Left colon (tissue), 2 donors: Measurements from ENCODE around the gene EMC6. TPM values are rescaled to one million over a fixed set of nuclear protein-coding genes. Genes with fewer than 3 reads are reported as not detected.
A peak's percentile ranks its signal among the peaks of the same experiment; 100 is the strongest.

Experiments used
- ATAC-seq: fragments of 200-7000 bp; cut with Tn5 transposase; one replicate; pipeline ENCODE4 v1.9.1; 2020; ENCODE audit warnings: mild to moderate bottlenecking, moderate library complexity
- DNase-seq, 2 donors: peaks; one replicate each; pipeline ENCODE4 v3.0.0-alpha.2; 2020
- intact Hi-C, 2 donors: fragments of 100-400 bp; cut with DNase I in 1 of 2; cut with micrococcal nuclease in 1 of 2; formaldehyde crosslinking; loops; one replicate each; pipeline versions ENCODE4 v1.11.2 to v1.14.0; 2022; cut with DNase I, micrococcal nuclease
- total RNA-seq, 2 donors: library from RNA; stranded (reverse); fragmentation: NEBNext Ultra II Directional; extraction: Animal tissue kit (Norgen Biotek cat#: 25700); gene quantifications; one replicate each; pipeline ENCODE4 v1.2.1, GENCODE V29; 2021
- donor health status: DM: no; HTN: no; CAD: no.
- donor health status: DM: yes; HTN: yes; CAD: no.

Gene EMC6
- total RNA-seq, 2 donors from 2014 or later: 29.7 to 36.0 TPM

GRCh38 chr17:3678095-3678820 lies 9.6 kb downstream of the EMC6 start:
- ATAC-seq (no peak), DNase-seq (no peak)
- intact Hi-C loops: no loop called here

- ATAC-seq (no peak), DNase-seq (no peak)
- intact Hi-C loops: no loop called here
Observed at GRCh38 chr17:3678821-3679530, 10.4 kb downstream of the EMC6 start.

GRCh38 chr17:3679531-3680126 lies 11.0 kb downstream of the EMC6 start:
- DNase-seq: no peak
- ATAC-seq: peak; percentile 59
- intact Hi-C loops: no loop called here

DNA sequence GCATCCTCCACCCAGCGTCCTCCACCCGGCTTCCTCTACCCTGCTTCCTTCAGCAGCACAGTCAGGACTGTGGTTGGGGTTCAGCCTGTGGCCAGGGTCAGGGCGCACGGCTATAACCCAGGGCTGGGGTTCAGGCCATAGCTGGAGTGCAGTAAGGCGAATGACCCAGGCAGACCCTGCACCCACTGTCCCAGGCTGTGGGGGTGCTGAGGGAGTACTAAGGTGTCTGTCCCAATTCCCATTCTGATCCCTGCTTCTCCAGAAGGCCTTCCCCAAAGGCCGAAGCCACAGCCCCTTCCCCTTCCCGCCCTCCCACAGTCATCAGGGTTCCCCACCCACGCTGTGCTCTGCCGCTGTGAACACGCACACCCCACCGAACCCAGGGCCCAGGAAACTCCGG lies 12.4 kb downstream of the EMC6 start:
- intact Hi-C loops: no loop called here
- DNase-seq: no peak
- no peak for ATAC-seq

DNA sequence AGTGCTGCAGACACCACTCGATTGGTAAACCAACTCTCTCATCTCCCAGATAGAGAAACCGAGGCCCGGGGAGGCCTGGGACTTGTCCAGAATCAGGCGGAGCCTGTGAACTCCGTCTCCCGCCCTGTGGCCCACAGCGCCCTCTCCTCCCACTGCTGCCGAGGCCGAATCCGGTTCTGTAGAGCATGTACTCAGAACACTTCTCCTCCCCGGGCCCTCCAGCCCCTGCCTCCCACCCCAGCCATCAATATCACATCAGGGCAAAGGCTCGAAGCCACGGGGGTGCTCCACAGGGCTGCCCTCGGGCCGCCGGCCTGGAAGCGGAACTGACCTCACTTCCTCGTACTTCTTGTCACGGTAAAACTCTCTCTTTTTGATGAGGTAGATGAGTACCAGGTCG lies 13.0 kb downstream of the EMC6 start:
- ATAC-seq (no peak), DNase-seq (no peak)
- intact Hi-C loops: no loop called here

DNA sequence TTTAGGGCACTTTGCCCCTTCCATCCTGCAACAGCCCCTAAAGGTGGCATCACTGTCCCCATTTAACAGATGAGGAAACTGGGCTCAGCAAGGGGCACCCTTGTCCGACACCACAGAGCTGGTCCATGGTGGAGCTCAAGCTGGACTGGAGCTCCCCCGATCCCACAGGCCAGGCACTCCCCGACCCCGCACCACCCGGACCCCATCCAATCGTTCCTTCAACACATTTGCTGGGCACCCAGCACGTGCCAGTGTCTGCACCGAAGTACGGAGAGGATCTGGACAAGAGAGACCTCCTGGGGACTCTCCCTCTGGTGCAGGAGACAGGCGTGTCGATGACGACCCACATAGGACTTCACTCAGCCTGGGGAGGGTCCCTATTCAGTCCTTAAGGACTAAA lies 13.4 kb downstream of the EMC6 start:
- ATAC-seq: no peak
- DNase-seq: no peak
- intact Hi-C loops: no loop called here

DNA sequence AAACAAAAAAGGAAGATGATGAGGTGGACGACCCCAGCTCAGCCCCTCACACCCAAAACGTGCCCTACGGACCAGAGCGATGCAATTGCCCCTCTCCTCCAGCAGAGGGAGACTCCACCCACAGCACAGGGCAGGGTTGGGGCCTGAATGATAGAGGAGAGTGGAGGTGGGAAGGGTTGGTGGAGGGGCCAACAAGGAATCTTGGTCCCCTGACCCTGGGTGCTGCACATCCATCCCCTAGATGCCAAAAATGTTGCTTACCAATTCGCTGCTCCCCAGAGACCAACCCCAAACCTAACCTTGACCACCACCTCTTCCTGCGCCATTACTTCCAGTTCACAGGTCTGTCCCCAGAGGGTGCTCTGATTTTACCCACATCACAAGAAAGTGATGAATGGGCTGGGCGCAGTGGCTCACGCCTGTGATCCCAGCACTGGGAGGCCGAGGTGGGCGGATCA lies 14.5 kb downstream of the EMC6 start:
- DNase-seq: peak in 1 of 2 donors; percentile 43
- peak; percentile 78 for ATAC-seq
- intact Hi-C loops: no loop called here

DNA sequence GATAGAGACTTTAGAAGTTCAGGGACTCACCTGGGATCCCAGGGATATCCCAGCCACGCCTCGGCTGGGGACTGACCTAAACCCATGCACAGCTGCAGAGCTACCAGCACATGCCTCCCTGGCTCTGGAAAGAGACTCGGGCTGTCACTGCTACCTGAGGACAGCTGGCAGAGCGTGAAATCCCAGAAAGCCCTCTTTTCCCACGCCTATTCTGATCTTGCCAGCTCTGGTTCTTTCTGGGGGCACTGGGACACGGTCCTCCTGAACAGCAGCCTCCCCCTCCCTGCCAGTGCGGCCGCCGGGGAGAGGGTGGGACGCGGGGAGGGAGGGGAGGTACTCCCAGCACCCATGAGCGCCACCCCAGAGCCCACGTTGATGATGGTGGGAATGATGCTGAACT lies 16.6 kb downstream of the EMC6 start:
- intact Hi-C loops: no loop called here
- ATAC-seq (no peak), DNase-seq (no peak)

DNA sequence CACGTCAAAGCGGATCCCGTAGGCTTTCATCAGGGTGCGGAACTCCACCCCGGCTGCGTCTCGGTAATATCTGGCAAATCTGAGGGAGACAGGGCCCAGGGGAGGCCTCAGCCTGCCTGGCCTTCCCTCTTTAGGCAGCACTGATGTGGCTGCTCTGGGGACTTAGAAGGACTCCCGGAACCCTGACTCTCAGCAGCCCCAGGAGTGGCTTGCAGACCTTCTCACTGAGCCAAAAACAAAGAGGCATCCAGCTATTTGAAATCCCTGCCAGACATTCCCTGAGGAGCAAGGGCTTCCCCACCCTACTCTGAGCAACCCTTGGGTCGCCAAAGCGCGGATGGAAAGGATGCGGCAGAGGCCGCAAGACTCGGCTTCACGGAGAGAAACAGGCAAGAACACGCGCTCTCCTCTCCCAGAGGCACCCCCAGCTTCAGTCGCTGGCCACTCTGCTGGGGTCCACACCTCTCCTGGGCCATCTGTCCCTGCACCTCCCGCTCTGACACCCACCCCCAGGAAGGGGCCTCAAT lies 19.5 kb downstream of the EMC6 start:
- intact Hi-C loops: no loop called here
- ATAC-seq: no peak
- no peak for DNase-seq

DNA sequence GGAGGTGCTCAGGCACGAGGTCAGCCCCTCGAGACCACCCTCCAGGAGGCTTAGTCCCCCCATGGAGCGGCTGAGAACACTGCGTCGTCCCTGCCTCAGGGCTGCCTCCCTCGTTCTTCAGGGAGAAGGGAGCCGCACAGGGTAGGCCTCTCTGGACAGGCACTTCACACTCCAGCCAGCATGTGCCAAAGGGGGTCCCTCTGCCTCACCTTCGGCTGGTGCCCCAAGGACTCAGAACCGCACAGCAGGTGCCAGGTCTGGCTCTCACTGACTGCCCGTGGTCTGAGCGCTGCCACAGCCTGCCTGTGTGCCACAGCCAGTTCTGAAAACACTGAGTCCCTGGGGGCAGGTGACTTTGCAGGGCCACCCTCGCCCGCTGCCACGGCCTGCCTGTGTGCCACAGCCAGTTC lies 20.2 kb downstream of the EMC6 start:
- ATAC-seq (no peak), DNase-seq (no peak)
- intact Hi-C loops: no loop called here

DNA sequence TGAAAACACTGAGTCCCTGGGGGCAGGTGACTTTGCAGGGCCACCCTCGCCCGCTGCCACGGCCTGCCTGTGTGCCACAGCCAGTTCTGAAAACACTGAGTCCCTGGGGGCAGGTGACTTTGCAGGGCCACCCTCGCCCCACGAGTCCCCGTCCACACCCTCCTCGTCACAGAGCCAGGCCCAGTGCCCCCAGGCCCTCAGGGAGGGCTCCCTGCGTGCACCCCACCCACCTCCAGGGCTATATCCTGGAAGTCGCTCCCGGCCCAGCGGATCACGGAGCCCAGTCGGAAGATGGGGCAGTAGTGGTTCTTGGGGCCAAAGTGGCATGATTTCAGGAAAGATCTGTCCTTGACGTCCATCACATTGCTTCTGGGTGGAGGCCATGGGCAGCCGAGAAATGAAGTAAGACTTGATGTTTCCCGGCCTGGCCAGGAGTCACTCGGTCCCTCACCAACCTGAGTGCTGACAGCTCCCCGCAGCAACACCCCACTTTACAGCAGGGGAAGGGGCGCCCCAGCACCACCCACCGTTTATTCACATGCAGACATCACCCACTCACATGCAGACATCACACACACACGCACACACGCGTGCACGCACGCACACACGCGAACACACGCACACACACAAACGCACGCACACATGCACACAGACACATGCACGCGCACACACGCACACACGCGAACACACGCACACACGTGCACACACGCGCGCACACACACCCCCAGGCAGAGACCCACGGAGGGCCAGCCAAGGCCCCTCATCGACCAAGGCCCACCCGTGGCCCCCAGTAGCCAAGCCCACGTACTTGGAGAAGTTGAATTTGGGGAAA lies 20.9 kb downstream of the EMC6 start:
- DNase-seq: no peak
- ATAC-seq: no peak
- intact Hi-C loops: no loop called here

- no peak for ATAC-seq
Observed at GRCh38 chr17:3690094-3690715, 21.6 kb downstream of the EMC6 start.

DNA sequence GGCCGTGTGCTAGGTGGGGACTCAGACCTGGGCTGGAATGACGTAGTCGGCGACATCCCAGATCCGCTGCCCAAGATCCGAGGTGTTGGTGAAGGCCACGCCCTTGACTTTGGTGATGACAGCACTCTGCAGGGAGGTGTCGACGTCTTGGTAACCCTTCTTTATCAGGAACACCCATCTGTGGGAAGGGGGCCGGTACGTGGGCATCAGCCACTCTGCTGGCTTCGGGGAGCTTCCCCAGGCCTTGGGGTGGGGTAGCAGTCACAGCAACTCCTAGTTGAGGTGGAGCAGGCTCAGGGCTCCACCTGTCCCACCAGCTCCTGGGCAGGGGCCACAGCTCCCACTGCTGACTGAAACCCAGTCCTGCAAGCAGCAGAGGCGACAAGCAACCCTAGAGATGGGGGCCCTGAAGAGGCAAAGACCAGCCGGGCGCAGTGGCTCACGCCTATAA lies 23.0 kb downstream of the EMC6 start:
- intact Hi-C loops: no loop called here
- ATAC-seq (no peak), DNase-seq (no peak)

More at GRCh38 chr17:3690094-3690715, 21.6 kb downstream of the EMC6 start:
- no peak for DNase-seq
- intact Hi-C loops: no loop called here

DNA sequence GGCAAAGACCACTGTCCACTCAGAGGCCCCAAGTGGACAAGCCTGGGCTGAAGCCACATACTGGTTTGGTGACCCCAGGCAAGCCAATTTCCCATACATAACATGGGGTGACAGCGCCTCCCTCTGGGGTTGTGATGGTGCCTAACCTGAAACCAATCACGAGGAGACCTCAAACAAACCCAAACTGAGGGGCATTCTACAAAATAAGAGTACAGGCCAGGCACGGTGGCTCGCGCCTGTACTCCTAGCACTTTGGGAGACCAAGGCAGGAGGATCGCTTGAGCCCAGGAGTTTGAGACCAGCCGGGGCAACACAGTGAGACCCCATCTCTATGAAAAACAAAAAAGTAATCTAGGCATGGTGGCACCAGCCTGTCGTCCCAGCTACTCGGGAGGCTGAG lies 23.7 kb downstream of the EMC6 start:
- no peak for ATAC-seq
- intact Hi-C loops: no loop called here
- DNase-seq: no peak

DNA sequence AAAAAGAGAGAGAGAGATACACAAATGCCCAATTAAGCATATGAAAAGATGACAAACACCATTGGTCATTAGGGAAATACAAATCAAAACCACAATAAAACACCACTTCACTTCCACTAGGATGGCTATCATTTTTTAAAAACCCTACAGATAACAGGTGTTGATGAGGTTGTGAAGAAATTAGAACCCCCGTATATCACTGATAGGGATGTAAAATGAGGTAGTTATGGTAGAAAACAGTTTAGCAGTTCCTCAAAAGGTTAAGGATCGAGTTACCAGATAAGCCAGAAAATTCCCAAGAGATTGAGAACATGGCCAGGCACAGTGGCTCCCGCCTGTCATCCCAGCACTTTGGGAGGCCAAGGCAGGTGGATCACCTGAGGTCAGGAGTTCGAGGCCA lies 24.5 kb downstream of the EMC6 start:
- DNase-seq (no peak), ATAC-seq (no peak)
- intact Hi-C loops: no loop called here

DNA sequence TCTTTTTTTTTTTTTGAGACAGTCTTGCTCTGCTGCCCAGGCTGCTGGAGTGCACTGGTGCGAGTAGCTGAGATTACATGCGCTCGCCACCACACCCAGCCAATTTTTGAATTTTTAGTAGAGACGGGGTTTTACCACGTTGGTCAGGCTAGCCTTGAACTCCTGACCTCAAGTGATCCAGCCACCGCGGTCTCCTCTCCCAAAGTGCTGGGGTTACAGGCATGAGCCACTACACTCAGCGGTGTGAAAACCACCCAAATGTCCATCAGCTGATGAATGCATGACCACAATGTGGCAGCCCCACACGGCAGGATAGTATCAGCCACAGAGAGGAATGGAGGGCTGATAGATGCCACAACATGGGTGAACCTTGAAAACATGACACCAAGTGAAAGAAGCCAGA lies 25.2 kb downstream of the EMC6 start:
- DNase-seq: no peak
- intact Hi-C loops: no loop called here
- ATAC-seq: no peak

DNA sequence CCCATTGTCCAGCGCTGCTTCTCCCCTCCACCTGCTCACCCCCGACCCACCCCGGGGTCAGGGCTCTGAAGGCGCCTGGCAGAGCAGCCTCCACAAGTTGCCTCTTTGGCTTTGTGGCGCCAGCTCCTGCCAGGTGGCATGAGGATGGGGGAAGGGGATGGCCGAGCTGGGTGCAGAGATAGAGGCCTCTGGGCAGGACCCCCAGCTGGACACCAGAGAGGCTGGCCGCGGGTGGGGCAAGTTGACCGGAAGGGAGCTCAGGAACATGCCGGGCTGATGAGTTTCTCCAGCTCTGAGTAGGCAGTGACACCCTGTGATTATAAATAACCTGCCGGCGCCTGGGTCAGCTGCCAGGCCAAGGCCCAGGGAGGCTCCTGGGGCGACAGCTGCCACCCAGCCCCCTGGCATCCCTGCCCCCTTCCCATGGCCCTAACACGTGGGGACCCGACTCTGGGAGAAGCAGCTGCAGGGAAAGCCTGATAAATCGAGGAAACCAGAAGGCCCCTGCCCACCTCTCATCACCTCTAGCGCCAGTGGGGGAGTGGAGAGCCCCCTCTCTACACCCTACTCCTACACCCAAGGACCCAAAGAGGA lies 26.6 kb downstream of the EMC6 start:
- DNase-seq (no peak), ATAC-seq (peak; percentile 26)
- intact Hi-C loops: no loop called here

DNA sequence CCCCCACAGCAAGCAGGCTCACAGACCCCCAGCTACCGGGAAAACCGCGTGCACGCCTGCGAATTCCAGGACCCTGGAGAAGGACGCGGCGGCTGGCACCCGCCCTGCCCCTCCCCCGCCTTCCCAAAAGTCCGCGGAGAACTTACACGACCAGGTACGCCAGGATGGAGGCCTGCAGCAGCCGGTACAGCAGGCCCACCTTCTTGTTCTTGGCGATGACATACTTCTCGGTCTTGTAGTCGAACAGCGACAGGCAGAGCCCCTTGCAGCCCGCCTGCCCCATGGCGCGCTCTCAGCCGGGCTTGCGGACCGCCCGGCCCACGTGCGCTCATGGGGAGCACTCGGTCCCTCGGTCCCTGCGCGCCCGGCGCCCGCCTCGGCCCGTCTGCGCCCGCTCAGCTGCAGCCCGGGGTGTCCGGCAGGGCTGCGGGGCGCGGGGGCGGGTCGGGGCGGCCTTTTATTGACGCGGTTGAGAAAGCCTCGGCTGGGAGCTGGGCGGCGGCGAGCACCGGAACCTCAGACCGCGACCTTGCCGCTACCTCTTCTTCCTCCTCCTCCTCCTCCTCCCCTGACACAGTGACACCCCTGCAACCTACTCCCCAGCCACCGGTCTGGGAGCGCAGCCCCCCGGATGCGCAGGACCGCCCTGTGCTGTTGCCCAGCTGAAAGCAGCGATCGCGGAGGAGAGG lies 27.3 kb downstream of the EMC6 start, which contains the start of gene P2RX5:
P2RX5 (minus strand) TSS at position 433 of the 689 bp plus-strand sequence; CDS start at position 283, 150 bp downstream.
- peak in 1 of 2 donors; percentile 41 for DNase-seq
- peak; percentile 48 for ATAC-seq
- intact Hi-C loops: no loop called here
